Omental fat pad (tissue), 4 donors: Measurements from ENCODE around the gene REX1BD. TPM values are rescaled to one million over a fixed set of nuclear protein-coding genes. Genes with fewer than 3 reads are reported as not detected.

Source experiments
- ATAC-seq: fragments of 150-250 bp; one replicate; pipeline ENCODE4 v1.9.1; 2016; ENCODE audit warnings: mild to moderate bottlenecking, moderate library complexity; ENCODE audit not compliant: low FRiP score
- DNase-seq: peaks from one replicate; pipeline ENCODE4 v3.0.0-alpha.2; 2019; ENCODE audit warnings: low spot score
- total RNA-seq, 4 donors: library from RNA; depleted of rRNA; stranded (reverse); fragments of >200 nt; gene quantifications; one replicate each; pipeline ENCODE4 v1.1.0, GENCODE V29; 2016
- TF ChIP-seq, protein P1 (sequence below), 3 donors: fragments of 450-650 bp; IDR thresholded peaks; one replicate each; pipeline ENCODE4 v1.5.1; 2016 to 2017; ENCODE audit warnings: antibody characterized with exemption in 3 of 3, mild to moderate bottlenecking in 3 of 3, moderate library complexity in 2 of 3

REX1BD gene
- total RNA-seq, 4 donors from 2014 or later, result 79.5 to 127 (median 101) TPM

DNA sequence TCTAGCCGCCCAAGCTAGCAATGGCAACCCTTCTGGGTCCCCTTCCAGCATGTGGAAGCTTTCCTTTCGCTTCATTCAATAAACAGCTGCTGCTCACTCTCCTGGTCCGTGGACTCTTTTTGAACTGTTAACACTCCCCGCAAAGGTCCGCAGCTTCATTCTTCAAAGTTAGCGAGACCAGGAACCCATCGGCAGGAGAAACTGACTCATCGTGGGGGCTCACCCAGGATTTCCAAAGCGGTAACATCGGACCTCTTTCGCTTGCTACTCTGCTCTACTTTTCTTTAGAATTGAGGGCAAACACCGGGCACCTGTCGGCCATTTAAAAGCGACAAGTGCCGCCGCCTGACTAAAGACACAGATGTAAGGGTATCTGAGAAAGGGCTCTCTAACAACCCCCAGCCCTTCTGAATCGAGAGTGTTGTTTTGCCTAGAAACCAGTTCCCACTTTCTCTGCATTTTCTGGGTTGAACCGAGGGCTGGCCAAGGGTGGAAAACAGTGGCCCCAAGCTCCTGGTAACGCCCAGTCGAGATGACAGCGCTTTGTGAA, 11.2 kb upstream of the REX1BD start:
- DNase-seq (no peak), ATAC-seq (no peak)
- TF ChIP-seq, protein P1, sequence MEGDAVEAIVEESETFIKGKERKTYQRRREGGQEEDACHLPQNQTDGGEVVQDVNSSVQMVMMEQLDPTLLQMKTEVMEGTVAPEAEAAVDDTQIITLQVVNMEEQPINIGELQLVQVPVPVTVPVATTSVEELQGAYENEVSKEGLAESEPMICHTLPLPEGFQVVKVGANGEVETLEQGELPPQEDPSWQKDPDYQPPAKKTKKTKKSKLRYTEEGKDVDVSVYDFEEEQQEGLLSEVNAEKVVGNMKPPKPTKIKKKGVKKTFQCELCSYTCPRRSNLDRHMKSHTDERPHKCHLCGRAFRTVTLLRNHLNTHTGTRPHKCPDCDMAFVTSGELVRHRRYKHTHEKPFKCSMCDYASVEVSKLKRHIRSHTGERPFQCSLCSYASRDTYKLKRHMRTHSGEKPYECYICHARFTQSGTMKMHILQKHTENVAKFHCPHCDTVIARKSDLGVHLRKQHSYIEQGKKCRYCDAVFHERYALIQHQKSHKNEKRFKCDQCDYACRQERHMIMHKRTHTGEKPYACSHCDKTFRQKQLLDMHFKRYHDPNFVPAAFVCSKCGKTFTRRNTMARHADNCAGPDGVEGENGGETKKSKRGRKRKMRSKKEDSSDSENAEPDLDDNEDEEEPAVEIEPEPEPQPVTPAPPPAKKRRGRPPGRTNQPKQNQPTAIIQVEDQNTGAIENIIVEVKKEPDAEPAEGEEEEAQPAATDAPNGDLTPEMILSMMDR (IDR thresholded peaks at IDR 0.05), result no peak

DNA sequence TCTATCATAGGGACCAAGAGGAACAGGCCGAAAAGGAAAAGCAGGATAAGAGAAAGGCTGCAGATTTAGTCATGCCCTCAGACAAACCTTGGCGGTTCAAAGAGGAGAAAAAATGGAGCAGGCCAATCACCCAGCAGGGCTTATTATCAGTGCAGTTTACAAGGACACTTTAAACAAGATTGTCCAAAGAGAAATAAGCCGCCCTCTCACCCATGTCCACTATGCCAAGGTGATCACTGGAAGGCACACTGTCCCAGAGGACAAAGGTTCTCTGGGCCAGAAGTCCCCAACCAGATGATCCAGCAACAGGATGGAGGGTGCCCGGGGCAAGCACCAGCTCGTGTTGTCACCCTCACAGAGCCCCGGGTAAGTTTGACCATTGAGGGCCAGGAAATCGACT, 8.3 kb upstream of the REX1BD start:
- ATAC-seq, result no peak
- DNase-seq, result no peak
- TF ChIP-seq, protein P1 (IDR thresholded peaks at IDR 0.05), result no peak

DNA sequence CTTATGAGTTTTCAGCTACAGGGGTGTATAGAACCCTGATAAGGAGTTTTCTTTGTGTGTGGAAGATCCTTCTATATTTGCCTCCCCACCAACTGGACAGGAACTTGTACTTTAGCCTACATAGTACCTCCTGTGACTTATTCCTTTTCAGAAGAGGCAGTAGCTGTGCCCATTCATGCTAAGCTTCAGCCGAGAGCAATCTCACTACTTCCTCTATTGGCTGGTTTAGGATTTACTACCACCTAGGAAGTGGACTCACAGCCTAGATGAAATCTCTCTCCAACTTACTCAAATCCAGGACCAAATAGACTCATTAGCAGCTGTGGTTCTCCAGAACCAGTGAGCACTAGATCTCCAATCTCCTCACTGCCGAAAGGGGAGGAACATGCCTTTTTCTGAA, 2.3 kb upstream of the REX1BD start:
- DNase-seq (no peak), ATAC-seq (no peak)
- TF ChIP-seq, protein P1 (IDR thresholded peaks at IDR 0.05), result no peak

DNA sequence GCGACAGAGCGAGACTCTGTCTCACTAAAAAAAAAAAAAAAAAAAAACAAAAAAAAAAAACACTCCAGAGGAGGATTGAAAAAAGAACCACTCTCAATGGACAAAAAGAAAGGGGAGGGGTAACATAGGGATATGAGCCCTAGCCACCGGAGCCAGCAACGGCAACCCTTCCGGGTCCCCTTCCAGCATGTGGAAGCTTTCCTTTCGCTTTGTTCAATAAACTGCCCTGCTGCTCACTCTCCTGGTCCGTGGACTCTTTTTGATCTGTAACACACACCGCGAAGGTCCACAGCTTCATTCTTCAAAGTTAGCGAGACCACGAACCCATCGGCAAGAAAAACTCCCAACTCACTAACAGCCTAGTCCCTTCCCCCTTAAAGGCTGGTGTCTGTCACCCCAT, 1.0 kb upstream of the REX1BD start:
- no peak for ATAC-seq
- no peak for DNase-seq
- TF ChIP-seq, protein P1 (IDR thresholded peaks at IDR 0.05), result no peak

DNA sequence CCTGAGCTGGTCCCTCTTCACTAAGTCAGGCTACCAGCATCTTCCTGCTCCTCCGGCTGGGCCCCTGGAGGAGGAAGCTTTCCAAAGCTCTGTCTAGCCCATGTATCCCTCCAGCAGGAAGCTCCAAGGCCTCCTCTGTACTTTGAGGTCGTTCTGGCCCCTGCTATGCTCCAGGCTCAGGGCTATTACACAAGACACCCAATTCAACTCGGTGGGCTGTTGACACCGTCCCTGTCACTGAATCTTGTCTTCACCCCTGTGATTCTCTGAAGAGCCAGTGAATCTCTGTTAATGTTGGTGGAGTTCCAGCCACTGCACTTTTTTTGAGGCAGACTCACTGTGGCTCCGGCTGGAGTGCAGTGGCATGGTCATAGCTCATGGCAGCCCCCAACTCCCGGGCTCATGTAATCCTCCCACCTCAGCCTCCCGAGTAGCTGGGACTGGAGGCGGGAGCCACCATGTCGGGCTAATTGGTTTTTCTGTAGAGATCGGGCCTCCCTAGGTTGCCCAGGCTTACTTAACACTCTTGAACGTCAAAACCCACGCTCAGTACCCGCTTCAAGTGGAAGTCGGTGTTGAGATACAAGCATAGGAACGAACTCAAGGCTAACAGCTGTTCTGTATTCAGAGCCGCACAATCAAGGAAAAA, 512 bp upstream of the REX1BD start:
- DNase-seq (no peak), ATAC-seq (peak; percentile 10)
- TF ChIP-seq, protein P1 (IDR thresholded peaks at IDR 0.05), result no peak

DNA sequence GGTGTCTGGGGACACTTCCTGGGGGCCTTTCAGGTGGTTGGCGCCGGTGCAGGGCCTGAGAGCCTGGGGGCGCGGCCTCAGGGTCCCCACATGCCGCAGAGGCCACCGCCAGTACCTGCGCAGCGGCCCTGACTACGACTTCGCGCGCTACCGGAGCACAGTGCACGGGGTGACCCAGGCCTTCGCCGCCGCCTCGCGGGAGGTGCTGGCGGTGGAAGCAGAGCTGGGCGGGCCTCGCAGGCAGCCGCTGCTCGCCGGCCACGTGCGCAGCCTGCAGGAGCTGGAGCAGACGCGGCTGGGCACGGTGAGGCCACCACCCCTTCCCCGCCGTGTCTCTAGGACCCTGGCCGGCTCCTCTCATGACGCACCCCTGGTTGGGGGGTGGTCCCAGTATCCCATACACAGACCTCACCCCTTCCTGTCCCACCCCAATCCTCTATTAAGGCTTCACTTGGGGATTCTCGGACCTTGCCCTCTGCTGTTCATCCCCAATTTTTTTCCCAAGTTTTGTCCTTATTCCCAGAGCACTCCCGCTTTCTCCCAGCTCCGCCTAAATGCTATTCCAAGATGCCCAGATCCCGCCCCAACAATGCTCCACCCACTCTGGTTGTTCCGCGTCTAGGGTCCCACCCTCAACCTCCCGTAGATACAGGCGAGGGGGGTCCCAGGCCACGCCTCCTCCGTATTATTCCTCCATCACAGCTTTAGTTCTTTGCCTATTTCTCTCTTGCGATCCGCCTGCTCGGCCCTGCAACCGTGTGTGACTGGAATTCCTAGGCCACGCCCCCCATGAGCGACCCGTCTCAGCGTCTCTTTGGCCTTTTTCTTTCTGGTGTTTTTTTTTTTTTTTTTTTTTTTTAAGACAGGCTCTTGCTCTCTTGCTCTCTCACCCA, 1.0 kb downstream of the REX1BD start:
- no peak for DNase-seq
- TF ChIP-seq, protein P1 (IDR thresholded peaks at IDR 0.05), result no peak
- peak; percentile 47 for ATAC-seq
